NCI-H187 (cell line): ENCODE results near the gene KSR1.
"Not testable (repeated sequence)": the region's sequence is repeated elsewhere in the genome, so short reads cannot be mapped to it uniquely, and the experiment has no call there.

Experiments used
- DNase-seq, 2 experiments: peaks; one replicate each; lab custom pipeline; 2025; lab: John Stamatoyannopoulos, UW

The KSR1 gene

DNA sequence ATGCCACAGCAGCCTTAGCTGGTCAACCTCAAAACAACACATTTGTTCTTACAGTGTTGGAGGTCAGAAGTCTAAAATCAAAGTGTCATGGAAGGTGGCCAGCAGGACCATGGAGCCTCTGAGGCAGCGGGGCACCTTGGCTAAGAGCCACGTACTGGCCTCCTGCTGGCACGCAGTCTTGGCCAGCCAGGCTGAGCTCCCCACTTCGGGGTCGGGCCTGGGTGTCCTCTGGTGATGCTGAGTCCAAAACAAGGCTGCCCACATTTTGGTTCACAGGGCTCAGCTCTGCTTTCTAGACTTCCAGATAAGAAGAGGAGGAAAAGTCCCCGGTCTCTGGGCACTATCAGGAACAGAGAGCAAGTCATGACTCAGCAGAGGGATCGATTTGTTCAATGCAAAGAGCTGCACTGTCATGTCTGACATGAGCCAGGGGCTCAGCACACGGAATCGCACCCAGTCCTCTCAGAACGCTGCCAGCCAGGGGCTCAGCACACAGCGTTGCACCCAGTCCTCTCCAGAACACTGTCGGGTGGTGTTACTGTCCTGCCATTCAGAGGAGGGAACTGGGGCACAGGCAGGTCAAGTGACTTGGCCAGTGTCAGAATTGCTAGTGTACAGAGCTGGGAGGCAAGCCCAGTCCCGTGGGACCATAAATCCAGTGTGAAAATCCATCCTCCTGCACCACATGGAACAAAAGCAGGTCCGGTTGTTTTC is 177.2 kb downstream of the KSR1 start:
- DNase-seq = no peak

DNA sequence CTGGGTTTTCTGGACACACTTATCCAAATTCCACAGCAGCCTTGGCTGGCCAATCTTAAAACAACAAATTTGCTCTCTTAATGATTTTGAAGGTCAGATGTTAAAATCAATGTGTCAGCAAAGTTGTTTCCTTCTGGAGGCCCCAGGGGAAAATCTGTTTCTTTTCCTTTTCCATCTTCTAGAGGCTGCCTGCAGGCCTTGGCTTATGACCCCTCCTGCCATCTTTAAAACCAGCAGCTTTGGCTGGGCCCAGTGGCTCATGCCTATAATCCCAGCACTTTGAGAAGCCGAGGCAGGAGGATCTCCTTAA is 177.7 kb downstream of the KSR1 start:
- DNase-seq = no peak

GRCh38 chr17:27634776-27635175 is 178.5 kb downstream of the KSR1 start:
- DNase-seq = no peak

GRCh38 chr17:27635275-27635823 is 179.1 kb downstream of the KSR1 start:
- DNase-seq = no peak

- not testable (repeated sequence) for DNase-seq
Observed at GRCh38 chr17:27636005-27636520, 179.8 kb downstream of the KSR1 start.

- DNase-seq = not testable (repeated sequence)
Observed at GRCh38 chr17:27637818-27638217, 181.6 kb downstream of the KSR1 start.

DNA sequence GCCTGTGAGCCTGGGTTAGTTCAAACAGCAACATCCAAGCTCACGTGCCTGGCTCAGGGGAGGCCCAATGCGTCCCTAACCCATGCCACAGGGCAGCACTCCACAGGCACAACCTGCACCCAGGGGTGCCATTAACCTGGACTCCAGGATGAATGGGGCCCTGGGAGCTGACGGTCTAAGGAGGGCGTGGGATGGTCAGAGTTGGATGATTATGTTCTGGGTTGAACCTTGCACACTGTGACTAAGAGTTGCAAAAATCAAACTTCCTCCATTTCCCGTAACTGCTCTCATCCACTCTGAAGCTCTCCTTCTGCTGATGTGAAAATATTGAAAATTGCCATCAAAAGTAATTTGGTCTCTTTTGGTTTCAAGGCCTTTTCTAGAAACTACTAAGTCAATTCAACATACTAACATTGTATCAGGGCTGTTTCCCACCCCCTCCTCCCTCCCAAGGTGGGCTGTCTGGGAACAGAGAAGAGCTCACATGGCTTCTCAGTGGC is 182.2 kb downstream of the KSR1 start:
- DNase-seq = not testable (repeated sequence)

- no peak for DNase-seq
Observed at GRCh38 chr17:27640790-27641189, 184.5 kb downstream of the KSR1 start.

DNA sequence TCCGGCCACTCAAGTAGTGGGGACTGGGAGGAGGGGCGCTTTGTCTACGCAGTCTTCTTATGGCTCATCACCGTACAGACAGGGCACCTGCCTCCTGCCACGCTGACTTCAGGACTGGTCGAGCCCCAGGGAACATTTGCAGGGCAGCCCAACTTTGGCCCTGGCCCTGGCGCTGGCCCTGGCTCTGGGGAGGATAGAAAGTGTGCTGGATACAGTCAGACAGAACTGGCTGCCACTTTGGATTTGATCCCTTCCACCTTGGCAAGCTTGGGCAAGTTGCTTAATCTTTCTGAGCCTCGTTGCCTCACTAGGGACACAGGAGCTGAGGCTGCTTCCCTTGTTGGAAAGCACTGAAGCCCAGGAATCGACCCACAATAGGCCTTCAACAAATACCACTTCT is 188.3 kb downstream of the KSR1 start:
- DNase-seq = no peak

DNA sequence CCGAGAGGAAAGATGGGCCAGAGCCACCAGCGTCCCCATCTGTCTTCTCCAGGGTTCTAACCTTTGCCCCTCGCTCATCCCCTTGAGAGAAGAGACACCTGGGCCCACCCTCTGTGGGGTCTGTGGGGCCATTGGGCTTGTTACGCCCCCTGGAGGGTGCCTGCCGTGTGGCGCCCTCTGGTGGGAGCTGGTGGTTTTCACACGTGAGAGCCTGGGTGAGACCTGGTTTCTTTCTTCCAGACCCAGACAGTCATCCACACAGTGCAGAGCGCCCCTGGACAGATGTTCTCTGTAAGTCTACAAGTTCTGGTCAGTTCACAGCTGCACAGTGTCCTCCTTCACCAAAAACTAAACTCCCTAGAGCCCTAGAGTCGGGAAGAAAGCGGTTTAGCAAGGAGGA is 189.4 kb downstream of the KSR1 start:
- DNase-seq = not testable (repeated sequence)

DNA sequence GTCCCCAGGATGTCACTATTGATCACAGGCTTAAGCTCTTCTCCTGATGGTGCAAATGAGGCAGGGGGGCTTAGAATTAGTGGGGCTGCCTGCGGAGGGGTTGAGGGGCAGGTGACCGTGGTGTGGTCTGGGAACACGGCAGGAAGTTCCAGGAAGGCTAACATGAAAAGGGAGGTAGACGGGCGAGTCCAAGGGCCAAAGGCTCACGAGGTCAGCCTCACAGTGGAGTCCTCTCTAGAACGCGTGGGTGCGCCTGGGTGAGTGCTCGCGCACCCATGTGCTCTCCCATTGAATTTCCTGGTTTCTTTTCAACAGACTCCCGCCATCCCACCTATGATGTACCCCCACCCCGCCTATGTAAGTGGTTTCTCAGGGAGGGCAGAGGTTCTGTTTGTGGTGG is 190.0 kb downstream of the KSR1 start:
- DNase-seq = no peak

- DNase-seq = no peak
Observed at GRCh38 chr17:27647765-27648164, 191.5 kb downstream of the KSR1 start.

DNA sequence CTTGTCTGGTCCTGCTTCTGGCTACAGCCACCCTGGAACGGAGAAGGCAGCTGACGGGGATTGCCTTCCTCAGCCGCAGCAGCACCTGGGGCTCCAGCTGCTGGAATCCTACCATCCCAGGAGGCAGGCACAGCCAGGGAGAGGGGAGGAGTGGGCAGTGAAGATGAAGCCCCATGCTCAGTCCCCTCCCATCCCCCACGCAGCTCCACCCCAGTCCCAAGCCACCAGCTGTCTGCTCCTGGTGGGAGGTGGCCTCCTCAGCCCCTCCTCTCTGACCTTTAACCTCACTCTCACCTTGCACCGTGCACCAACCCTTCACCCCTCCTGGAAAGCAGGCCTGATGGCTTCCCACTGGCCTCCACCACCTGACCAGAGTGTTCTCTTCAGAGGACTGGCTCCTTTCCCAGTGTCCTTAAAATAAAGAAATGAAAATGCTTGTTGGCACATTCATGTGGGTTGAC is 192.9 kb downstream of the KSR1 start:
- DNase-seq = not testable (repeated sequence)

- DNase-seq = no peak
Observed at GRCh38 chr17:27649929-27650328, 193.7 kb downstream of the KSR1 start.

DNA sequence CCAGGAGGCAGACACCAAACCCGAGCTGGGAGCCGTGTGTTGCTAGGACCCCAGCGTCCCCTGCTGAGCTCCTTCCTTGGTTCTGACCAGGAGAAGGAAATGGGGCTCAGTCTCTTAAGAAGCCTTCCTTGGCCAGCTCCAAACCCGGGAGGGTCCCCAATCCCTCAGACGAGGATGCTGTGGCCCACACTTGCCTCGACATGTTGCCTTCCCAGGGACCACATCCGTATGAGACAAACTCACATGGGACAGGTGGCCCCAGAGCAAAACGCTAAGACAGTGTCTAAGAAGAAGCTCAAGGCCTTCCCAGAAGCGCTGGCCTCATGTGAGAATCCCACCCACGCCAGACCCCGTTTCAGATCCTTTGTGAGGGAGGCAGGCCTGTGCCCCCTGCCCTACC is 194.6 kb downstream of the KSR1 start:
- DNase-seq = no peak

GRCh38 chr17:27651411-27652345 is 195.4 kb downstream of the KSR1 start:
- DNase-seq = peak; percentile 13 to 20

GRCh38 chr17:27653449-27653971 is 197.3 kb downstream of the KSR1 start:
- DNase-seq = not testable (repeated sequence)

DNA sequence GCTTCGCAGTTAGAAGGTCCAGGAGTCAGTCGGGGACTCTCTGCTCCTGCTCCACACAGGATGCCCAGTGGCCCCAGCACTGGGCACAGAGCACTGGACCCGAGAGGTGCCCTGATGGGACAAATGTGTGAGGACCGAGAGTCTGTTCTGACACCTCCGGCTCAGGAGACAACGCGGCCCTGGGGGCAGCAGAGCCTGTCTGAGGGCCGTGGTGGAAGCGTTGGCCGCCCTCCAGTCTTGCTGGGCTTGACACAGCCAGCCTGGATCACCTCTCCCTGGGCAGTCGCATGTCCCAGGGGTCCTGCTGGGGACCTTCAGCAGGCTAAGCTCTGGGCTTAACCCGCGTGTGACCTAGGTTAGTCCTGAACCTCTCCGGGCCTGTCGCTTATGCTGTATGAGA is 197.9 kb downstream of the KSR1 start:
- no peak for DNase-seq

DNA sequence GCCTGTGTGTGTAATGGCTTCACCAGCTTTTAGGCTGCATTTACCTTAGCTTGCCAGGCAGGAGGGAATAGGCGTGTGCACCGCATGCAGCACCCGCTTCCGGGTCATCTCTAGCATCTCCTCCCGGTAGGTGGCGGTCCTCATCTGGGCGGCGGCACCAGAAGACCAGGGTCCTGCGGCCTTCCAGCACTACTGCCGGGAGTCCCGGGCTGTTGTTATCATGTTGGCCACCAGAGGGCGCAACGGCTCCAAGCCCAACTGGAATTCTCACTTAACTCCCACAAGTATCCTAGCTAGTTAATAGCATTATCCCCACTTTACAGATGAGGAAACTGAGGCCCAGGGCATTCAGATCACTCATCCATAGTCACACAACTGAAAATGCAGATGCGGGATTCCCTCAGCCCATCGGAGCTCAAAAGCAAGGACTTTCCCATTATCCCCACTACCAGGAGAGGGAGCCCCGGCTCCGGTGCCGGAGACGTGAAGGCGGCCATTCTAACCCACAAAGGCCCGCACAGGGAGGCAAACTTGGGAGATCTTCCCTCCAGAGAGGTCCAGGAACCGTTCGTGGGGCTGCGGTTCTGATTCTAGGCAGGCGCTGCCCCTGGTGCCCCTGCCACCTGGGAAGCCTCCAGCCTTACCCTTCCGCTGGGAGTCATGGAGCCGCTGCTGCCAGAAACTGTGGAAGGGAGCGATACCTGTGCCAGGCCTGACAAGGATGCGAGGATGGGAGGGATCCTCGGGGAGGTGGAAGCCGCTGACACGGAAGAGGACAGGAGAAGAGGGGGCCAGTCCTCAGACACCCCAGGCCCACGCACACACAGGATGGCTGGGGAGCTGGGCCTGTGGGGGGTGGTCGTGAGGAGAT is 198.6 kb downstream of the KSR1 start:
- peak; percentile 27 to 33 for DNase-seq

- not testable (repeated sequence) for DNase-seq
Observed at GRCh38 chr17:27655525-27656111, 199.4 kb downstream of the KSR1 start.

GRCh38 chr17:27656620-27657019 is 200.4 kb downstream of the KSR1 start:
- not testable (repeated sequence) for DNase-seq
